ENCODE measurements around the gene PSMG4. TPM values are rescaled to one million over a fixed set of nuclear protein-coding genes. Genes with fewer than 3 reads are reported as not detected.

The PSMG4 gene
- total and polyA plus RNA-seq, 2 donors (not counting 3 experiments of a cell fraction or from before 2014, with no cell fraction given): 31.4 to 46.0 TPM

GRCh38 chr6:3315841-3316240 lies 57.1 kb downstream of the PSMG4 start:
- Histone ChIP-seq H3K9me1 (replicated peaks; ENCODE audit: control insufficient read depth, extremely low read depth, insufficient read depth, low read length) (no peaks in the 10 kb centered on the region), H3K4me3 (replicated peaks in 1 of 3; ENCODE audit: insufficient read depth in 1 of 3, low read depth in 1 of 3, low read length in 3 of 3) (no peak overlapping the region), H3K4me2 (ENCODE audit: insufficient read depth, low read length) (no peak overlapping the region), H3K9me3 (replicated peaks; ENCODE audit: control insufficient read depth, insufficient read depth, low read length) (no peaks in the 10 kb centered on the region), H3K4me1 (ENCODE audit: control insufficient read depth, extremely low read depth, insufficient read depth, low read length) (no peaks in the 10 kb centered on the region), H2AFZ (ENCODE audit: low read depth, low read length) (no peak overlapping the region), H3K27ac (ENCODE audit: insufficient read depth, low read depth, low read length) (no peak overlapping the region), H4K20me1 (replicated peaks; ENCODE audit: control insufficient read depth, extremely low read depth, insufficient read depth, low read length) (no peaks in the 10 kb centered on the region), H3K36me3 (ENCODE audit: control insufficient read depth in 2 of 2, extremely low read depth in 1 of 2, insufficient read depth in 2 of 2, low read length in 2 of 2) (no peaks in the 10 kb centered on the region), H3K9ac (replicated peaks; ENCODE audit: extremely low read depth, insufficient read depth, low read length) (no peak overlapping the region), H3K27me3 (ENCODE audit: control insufficient read depth in 2 of 2, insufficient read depth in 2 of 2, low read length in 2 of 2) (no peaks in the 10 kb centered on the region), H3K79me2 (ENCODE audit: control insufficient read depth, insufficient read depth, low read length) (no peaks in the 10 kb centered on the region)
- TF ChIP-seq CTCF (IDR thresholded peaks at IDR 0.05; ENCODE audit: extremely low read depth in 1 of 2, insufficient read depth in 1 of 2, low read depth in 1 of 2, low read length in 2 of 2) (no peak), FOS (IDR thresholded peaks at IDR 0.05; ENCODE audit: borderline replicate concordance, insufficient read depth, low read length) (no peak), JUN (IDR thresholded peaks at IDR 0.05; ENCODE audit: borderline replicate concordance, insufficient read depth, insufficient read length, low read depth) (no peak), POLR2A (IDR thresholded peaks at IDR 0.05; ENCODE audit: low read depth, low read length) (no peak), EZH2 (IDR thresholded peaks at IDR 0.05; ENCODE audit: borderline replicate concordance, low read depth, low read length, severe bottlenecking) (no peak), MYC (IDR thresholded peaks at IDR 0.05; ENCODE audit: low read depth, low read length) (no peak), GATA2 (IDR thresholded peaks at IDR 0.05; ENCODE audit: insufficient read depth, insufficient read length, low read depth, low read length) (no peak)
- intact Hi-C loops (cut with micrococcal nuclease): no loop called here
- dilution Hi-C loops (cut with MboI; ENCODE audit: extremely low pct_ligation_motif_present, low sequenced_read_pairs): no loop called here
- ChIA-PET POLR2A (no interaction called here), CTCF (interaction anchor here (1.7 kb wide), 1 partner anchor 21 kb away, joined by 4 read pairs; no protein-coding TSS in a partner anchor)
- FAIRE-seq (no peak), DNase-seq (ENCODE audit: low read depth, low spot score) (no peak)
- BruUV-seq (replicated peaks): no TSS peak
